Mesothelial cell of epicardium (in vitro differentiated cells): ENCODE results near the gene APEH. TPM values are rescaled to one million over a fixed set of nuclear protein-coding genes. Genes with fewer than 3 reads are reported as not detected.

Experiments
- DNase-seq, 2 experiments: peaks; one replicate each; pipeline ENCODE4 v3.0.0; 2021; ENCODE audit warnings: low spot score in 2 of 2; ENCODE audit not compliant: unreplicated experiment in 2 of 2
- H3K27ac Mint-ChIP-seq: 2 replicates; pipeline ENCODE4 v1.8.0; 2021; ENCODE audit warnings: mixed read lengths
- H3K27me3 Mint-ChIP-seq: 2 replicates; pipeline ENCODE4 v1.8.0; 2021; ENCODE audit warnings: low read depth, mixed read lengths
- H3K36me3 Mint-ChIP-seq: 2 replicates; pipeline ENCODE4 v1.8.0; 2021; ENCODE audit warnings: mixed read lengths
- H3K4me1 Mint-ChIP-seq: 2 replicates; pipeline ENCODE4 v1.8.0; 2021; ENCODE audit warnings: mixed read lengths
- H3K4me3 Mint-ChIP-seq: 2 replicates; pipeline ENCODE4 v1.8.0; 2021; ENCODE audit warnings: mild to moderate bottlenecking, moderate library complexity, mixed read lengths
- H3K9me3 Mint-ChIP-seq: 2 replicates; pipeline ENCODE4 v1.8.0; 2021; ENCODE audit warnings: mixed read lengths
- CTCF ChIP-seq: fragments of 200-600 bp; sonication (generic); IDR thresholded peaks from one replicate; pipeline ENCODE4 v1.5.0; 2021; ENCODE audit warnings: antibody characterized with exemption; ENCODE audit not compliant: unreplicated experiment
- total RNA-seq: library from RNA; stranded (reverse); gene quantifications from 3 replicates; pipeline ENCODE4 v1.2.1, GENCODE V29; 2021

APEH gene
- total RNA-seq, 1 donor from 2014 or later = 111 TPM

DNA sequence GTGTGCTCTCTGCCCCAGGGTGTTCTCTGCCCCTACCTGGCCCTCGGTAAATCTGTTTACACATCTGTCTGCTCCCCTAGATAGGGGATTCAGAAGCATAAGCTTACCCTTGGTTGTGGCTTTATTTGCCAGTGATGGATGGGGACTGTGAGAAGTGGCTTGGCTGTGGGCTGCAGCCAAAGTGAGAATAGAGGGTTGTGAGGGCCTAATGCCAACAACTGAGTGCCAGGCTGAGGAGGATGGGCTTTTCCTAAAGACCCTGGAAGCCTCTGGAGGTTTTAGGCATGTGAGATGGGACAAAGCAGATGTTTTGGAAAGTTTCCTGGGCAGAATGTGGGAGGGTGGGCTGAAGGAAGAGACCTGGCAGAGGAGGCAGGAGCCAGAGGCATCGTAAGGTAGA, 15.4 kb upstream of the APEH start:
- Mint-ChIP-seq H3K4me1 (no peaks in the 10 kb centered on the region), H3K9me3 (no peaks in the 10 kb centered on the region), H3K27ac (no peak overlapping the region), H3K36me3 (no peaks in the 10 kb centered on the region), H3K4me3 (no peak overlapping the region), H3K27me3 (peaks cover 3% of the 10 kb centered on the region)
- TF ChIP-seq CTCF = no peak
- DNase-seq = no peak

GRCh38 chr3:49659756-49660155, 14.4 kb upstream of the APEH start:
- no peaks in the 10 kb centered on the region for H3K36me3 Mint-ChIP-seq
- no peak overlapping the region for H3K4me3 Mint-ChIP-seq
- no peaks in the 10 kb centered on the region for H3K9me3 Mint-ChIP-seq
- no peak overlapping the region for H3K27ac Mint-ChIP-seq
- DNase-seq = no peak
- peaks cover 3% of the 10 kb centered on the region for H3K27me3 Mint-ChIP-seq
- no peak for TF ChIP-seq CTCF
- no peaks in the 10 kb centered on the region for H3K4me1 Mint-ChIP-seq

GRCh38 chr3:49661281-49661680, 12.9 kb upstream of the APEH start:
- H3K36me3 Mint-ChIP-seq = no peaks in the 10 kb centered on the region
- peaks cover 3% of the 10 kb centered on the region for H3K27me3 Mint-ChIP-seq
- no peaks in the 10 kb centered on the region for H3K9me3 Mint-ChIP-seq
- no peak for DNase-seq
- no peak overlapping the region for H3K27ac Mint-ChIP-seq
- no peaks in the 10 kb centered on the region for H3K4me1 Mint-ChIP-seq
- no peak for TF ChIP-seq CTCF
- no peak overlapping the region for H3K4me3 Mint-ChIP-seq

DNA sequence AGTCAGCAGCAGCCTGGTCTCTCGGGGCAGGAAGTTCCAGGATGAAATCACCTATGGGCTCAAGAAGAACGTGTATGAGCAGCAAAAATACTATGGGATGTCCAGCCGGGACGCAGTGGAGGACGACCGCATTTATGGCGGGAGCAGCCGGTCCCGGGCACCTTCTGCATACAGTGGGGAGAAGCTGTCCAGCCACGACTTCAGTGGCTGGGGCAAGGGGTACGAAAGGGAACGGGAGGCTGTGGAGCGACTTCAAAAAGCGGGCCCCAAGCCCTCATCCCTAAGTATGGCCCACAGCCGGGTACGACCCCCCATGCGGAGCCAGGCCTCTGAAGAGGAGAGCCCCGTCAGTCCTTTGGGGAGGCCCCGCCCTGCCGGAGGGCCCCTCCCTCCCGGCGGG, 12.1 kb upstream of the APEH start:
- H3K27me3 Mint-ChIP-seq = no peaks in the 10 kb centered on the region
- no peak for TF ChIP-seq CTCF
- H3K4me1 Mint-ChIP-seq = peaks cover 2% of the 10 kb centered on the region
- no peaks in the 10 kb centered on the region for H3K36me3 Mint-ChIP-seq
- H3K4me3 Mint-ChIP-seq = no peak overlapping the region
- no peaks in the 10 kb centered on the region for H3K9me3 Mint-ChIP-seq
- H3K27ac Mint-ChIP-seq = no peak overlapping the region
- DNase-seq = no peak

GRCh38 chr3:49662720-49663413, 11.3 kb upstream of the APEH start:
- no peaks in the 10 kb centered on the region for H3K9me3 Mint-ChIP-seq
- H3K4me1 Mint-ChIP-seq = peaks cover 2% of the 10 kb centered on the region
- H3K27ac Mint-ChIP-seq = no peak overlapping the region
- no peaks in the 10 kb centered on the region for H3K36me3 Mint-ChIP-seq
- H3K4me3 Mint-ChIP-seq = no peak overlapping the region
- no peak for TF ChIP-seq CTCF
- DNase-seq = no peak
- no peaks in the 10 kb centered on the region for H3K27me3 Mint-ChIP-seq

GRCh38 chr3:49663831-49664230, 10.3 kb upstream of the APEH start:
- Mint-ChIP-seq H3K27ac (no peak overlapping the region), H3K36me3 (no peaks in the 10 kb centered on the region), H3K9me3 (no peaks in the 10 kb centered on the region), H3K4me1 (peaks cover 10% of the 10 kb centered on the region), H3K27me3 (no peaks in the 10 kb centered on the region), H3K4me3 (no peak overlapping the region)
- no peak for DNase-seq
- no peak for TF ChIP-seq CTCF
